H1 (cell line): ENCODE results near the gene PLCB4. TPM values are rescaled to one million over a fixed set of nuclear protein-coding genes. Genes with fewer than 3 reads are reported as not detected.

ENCODE experiments used
- CTCF ChIA-PET: fragments of 300-600 bp; sonication (Branson Sonifier 250); formaldehyde crosslinking; loops from one replicate; lab custom pipeline; 2021; ENCODE audit not compliant: partially characterized antibody; lab: Charles Lee
- POLR2A ChIA-PET: fragments of 300-600 bp; sonication (Branson Sonifier 250); formaldehyde crosslinking; loops from one replicate; lab custom pipeline; 2021; ENCODE audit warnings: inconsistent platforms; ENCODE audit not compliant: partially characterized antibody; lab: Charles Lee
- DNase-seq, 2 experiments: peaks; one replicate each; pipeline versions ENCODE4 v3.0.0 to v3.0.0-alpha.2; 2010 to 2022; ENCODE audit warnings: low spot score in 2 of 2, low read depth in 1 of 2, mixed read lengths in 1 of 2
- FAIRE-seq: peaks from 2 replicates; lab custom pipeline; 2011; peaks lifted over from hg19 to GRCh38; lab: Jason Lieb, UNC
- H2AFZ ChIP-seq: 2 replicates; pipeline ENCODE4 v1.8.1; 2012; ENCODE audit warnings: low read length, inconsistent platforms
- H2AK5ac ChIP-seq: 2 replicates; pipeline ENCODE4 v1.6.1; 2013; ENCODE audit warnings: low read depth, low read length
- H2BK120ac ChIP-seq: replicated peaks from 2 replicates; pipeline ENCODE3; 2013; ENCODE audit warnings: low read depth, low read length, inconsistent platforms
- H2BK12ac ChIP-seq: 2 replicates; pipeline ENCODE4 v1.6.1; 2013; ENCODE audit warnings: low read depth, low read length
- H2BK15ac ChIP-seq: 2 replicates; pipeline ENCODE4 v1.6.1; 2013; ENCODE audit warnings: low read length
- H2BK20ac ChIP-seq: 2 replicates; pipeline ENCODE4 v1.6.1; 2013; ENCODE audit warnings: low read length
- H2BK5ac ChIP-seq: 2 replicates; pipeline ENCODE4 v1.6.1; 2013; ENCODE audit warnings: low read depth, low read length
- H3K14ac ChIP-seq: 2 replicates; pipeline ENCODE4 v1.6.1; 2013; ENCODE audit warnings: inconsistent platforms; ENCODE audit not compliant: insufficient read length
- H3K18ac ChIP-seq: 2 replicates; pipeline ENCODE4 v1.6.1; 2013; ENCODE audit warnings: low read length; ENCODE audit errors: extremely low read depth
- H3K23ac ChIP-seq: 2 replicates; pipeline ENCODE4 v1.6.1; 2013; ENCODE audit warnings: inconsistent platforms; ENCODE audit not compliant: insufficient read length
- H3K23me2 ChIP-seq: 2 replicates; pipeline ENCODE4 v1.6.1; 2013; ENCODE audit warnings: low read depth, low read length
- H3K27ac ChIP-seq: 2 replicates; pipeline ENCODE4 v1.6.1; 2011; ENCODE audit warnings: low read depth, low read length, inconsistent platforms
- H3K27me3 ChIP-seq, 4 experiments: replicated peaks in 1 of 4; 1 replicate in 1 of 4; 2 replicates in 3 of 4; pipeline versions ENCODE4 v1.6.1 to v1.8.1; 2011 to 2013; ENCODE audit warnings: low read length in 3 of 4, mild to moderate bottlenecking in 3 of 4, inconsistent platforms in 2 of 4, mixed read lengths in 2 of 4, moderate library complexity in 1 of 4; ENCODE audit not compliant: control insufficient read depth in 3 of 4, insufficient read depth in 3 of 4; ENCODE audit errors: extremely low read depth in 1 of 4
- H3K36me3 ChIP-seq, 4 experiments: 2 replicates each; pipeline versions ENCODE4 v1.6.1 to v1.8.1; 2011 to 2013; ENCODE audit warnings: mild to moderate bottlenecking in 4 of 4, low read length in 3 of 4, moderate library complexity in 2 of 4, control low read depth in 1 of 4, inconsistent platforms in 1 of 4; ENCODE audit not compliant: insufficient read depth in 4 of 4, control insufficient read depth in 2 of 4
- H3K4ac ChIP-seq: replicated peaks from 2 replicates; pipeline ENCODE3; 2013; ENCODE audit warnings: low read length, low read depth, mixed read lengths, inconsistent platforms; ENCODE audit not compliant: insufficient read length
- H3K4me1 ChIP-seq, 4 experiments: replicated peaks in 1 of 4; 1 replicate in 1 of 4; 2 replicates in 3 of 4; pipeline versions ENCODE4 v1.6.1 to v1.8.1; 2011 to 2013; ENCODE audit warnings: low read length in 3 of 4, inconsistent platforms in 2 of 4, mixed read lengths in 1 of 4; ENCODE audit not compliant: insufficient read depth in 4 of 4, control insufficient read depth in 3 of 4
- H3K4me2 ChIP-seq, 2 experiments: 2 replicates each; pipeline versions ENCODE4 v1.6.1 to v1.8.1; 2011 to 2013; ENCODE audit warnings: low read depth in 2 of 2, low read length in 2 of 2, control low read depth in 1 of 2, inconsistent platforms in 1 of 2, mild to moderate bottlenecking in 1 of 2; ENCODE audit not compliant: insufficient read depth in 1 of 2
- H3K4me3 ChIP-seq, 4 experiments: fragments of 200-600, 300-600 bp in 1 of 4; sonication (generic), shearing (Covaris generic), sonication (Bioruptor Twin) in 1 of 4; 2 replicates each; pipeline versions ENCODE4 v1.5.1 to v1.8.1; 2011 to 2016; ENCODE audit warnings: low read length in 4 of 4, low read depth in 3 of 4, control low read depth in 2 of 4, inconsistent platforms in 2 of 4, mild to moderate bottlenecking in 2 of 4, mixed read lengths in 1 of 4, moderate library complexity in 1 of 4; ENCODE audit not compliant: insufficient read depth in 2 of 4; ENCODE audit errors: extremely low read depth in 1 of 4
- H3K56ac ChIP-seq: replicated peaks from 2 replicates; pipeline ENCODE3; 2013; ENCODE audit warnings: low read depth, mild to moderate bottlenecking, mixed read lengths, low read length, inconsistent platforms; ENCODE audit not compliant: insufficient read length
- H3K79me1 ChIP-seq: 2 replicates; pipeline ENCODE4 v1.6.1; 2013; ENCODE audit warnings: low read depth, low read length, control low read depth
- H3K79me2 ChIP-seq, 2 experiments: 2 replicates each; pipeline versions ENCODE4 v1.6.1 to v1.8.1; 2012 to 2013; ENCODE audit warnings: low read length in 2 of 2, mild to moderate bottlenecking in 2 of 2, inconsistent platforms in 1 of 2; ENCODE audit not compliant: insufficient read depth in 2 of 2, control insufficient read depth in 1 of 2
- H3K9ac ChIP-seq, 4 experiments: replicated peaks in 1 of 4; 1 replicate in 1 of 4; 2 replicates in 3 of 4; pipeline versions ENCODE4 v1.6.1 to v1.8.1; 2011 to 2013; ENCODE audit warnings: low read depth in 3 of 4, low read length in 3 of 4, control low read depth in 2 of 4, mild to moderate bottlenecking in 2 of 4, moderate library complexity in 2 of 4, inconsistent platforms in 1 of 4; ENCODE audit errors: extremely low read depth in 1 of 4
- H3K9me3 ChIP-seq, 2 experiments: 2 replicates each; pipeline versions ENCODE4 v1.6.1 to v1.8.1; 2012 to 2013; ENCODE audit warnings: mild to moderate bottlenecking in 2 of 2, moderate library complexity in 2 of 2, control low read depth in 1 of 2, inconsistent platforms in 1 of 2, low read depth in 1 of 2, low read length in 1 of 2, mixed read lengths in 1 of 2; ENCODE audit not compliant: insufficient read depth in 2 of 2
- H4K20me1 ChIP-seq, 2 experiments: replicated peaks in 1 of 2; 2 replicates each; pipeline versions ENCODE3 to v1.8.1; 2011 to 2013; ENCODE audit warnings: inconsistent platforms in 2 of 2, low read length in 2 of 2, mild to moderate bottlenecking in 1 of 2; ENCODE audit not compliant: insufficient read depth in 2 of 2, control insufficient read depth in 1 of 2
- H4K5ac ChIP-seq: 2 replicates; pipeline ENCODE4 v1.6.1; 2013; ENCODE audit warnings: low read length, low read depth, mixed read lengths, inconsistent platforms; ENCODE audit not compliant: insufficient read length
- H4K8ac ChIP-seq: 2 replicates; pipeline ENCODE4 v1.8.0; 2013; ENCODE audit warnings: mild to moderate bottlenecking, moderate library complexity, low read length, inconsistent platforms; ENCODE audit not compliant: insufficient read depth; ENCODE audit errors: extremely low read depth
- H4K91ac ChIP-seq: replicated peaks from 2 replicates; pipeline ENCODE3; 2013; ENCODE audit warnings: low read length, mixed read lengths, inconsistent platforms; ENCODE audit not compliant: insufficient read length
- BCL11A ChIP-seq, 2 experiments: IDR thresholded peaks; one replicate each; pipeline ENCODE4 v1.6.1; 2011; ENCODE audit warnings: low read depth in 2 of 2, low read length in 2 of 2, mild to moderate bottlenecking in 2 of 2
- CTBP2 ChIP-seq: IDR thresholded peaks from 2 replicates; pipeline ENCODE4 v1.7.0; 2011; ENCODE audit warnings: borderline replicate concordance, mild to moderate bottlenecking, moderate library complexity, mixed read lengths, low read length; ENCODE audit not compliant: insufficient read depth, insufficient read length
- FOSL1 ChIP-seq: IDR thresholded peaks from 2 replicates; pipeline ENCODE4 v1.6.1; 2011; ENCODE audit warnings: mild to moderate bottlenecking, low read depth, low read length, moderate library complexity; ENCODE audit not compliant: insufficient read depth
- HDAC2 ChIP-seq, 2 experiments: fragments of 300-600 bp in 1 of 2; sonication (generic) in 1 of 2; IDR thresholded peaks; 2 replicates each; pipeline ENCODE4 v1.6.1; 2011 to 2012; ENCODE audit warnings: low read depth in 2 of 2, low read length in 2 of 2, mild to moderate bottlenecking in 2 of 2, moderate library complexity in 2 of 2, borderline replicate concordance in 1 of 2, inconsistent platforms in 1 of 2
- JUND ChIP-seq: IDR thresholded peaks from 2 replicates; pipeline ENCODE4 v1.6.1; 2011; ENCODE audit warnings: mild to moderate bottlenecking, improper control_type of control experiment, low read length
- MAX ChIP-seq: IDR thresholded peaks from 2 replicates; pipeline ENCODE4 v1.6.1; 2012; ENCODE audit warnings: inconsistent platforms
- POU5F1 ChIP-seq: IDR thresholded peaks from 2 replicates; pipeline ENCODE4 v1.6.1; 2011; ENCODE audit warnings: low read depth, mild to moderate bottlenecking, low read length, moderate library complexity
- RAD21 ChIP-seq, 2 experiments: IDR thresholded peaks in 1 of 2; conservative IDR thresholded peaks in 1 of 2; 2 replicates each; pipeline ENCODE4 v1.6.1; 2011; ENCODE audit warnings: low read depth in 2 of 2, low read length in 2 of 2, improper control_type of control experiment in 1 of 2, inconsistent platforms in 1 of 2, mild to moderate bottlenecking in 1 of 2, moderate library complexity in 1 of 2
- RXRA ChIP-seq: IDR thresholded peaks from 2 replicates; pipeline ENCODE4 v1.6.1; 2011; ENCODE audit warnings: low read depth, mild to moderate bottlenecking, low read length, moderate library complexity; ENCODE audit not compliant: insufficient read depth
- TAF1 ChIP-seq: IDR thresholded peaks from 2 replicates; pipeline ENCODE4 v1.6.1; 2011; ENCODE audit warnings: mild to moderate bottlenecking, low read depth, low read length
- WGBS, 2 experiments: shearing (Covaris generic) in 1 of 2; methylation state at CpG; one replicate each; pipeline versions ENCODE4 v1.1.6 to v1.1.7; 2013 to 2015; ENCODE audit warnings: low lambda C conversion rate in 2 of 2, mixed read lengths in 2 of 2, inconsistent platforms in 1 of 2, low coverage in 1 of 2, missing lambda C conversion rate in 1 of 2; ENCODE audit not compliant: insufficient replicate concordance in 2 of 2, insufficient coverage in 1 of 2, insufficient read length in 1 of 2; ENCODE audit errors: extremely low coverage in 1 of 2, missing lambda C conversion rate in 1 of 2; 5-methylcytosine and 5-hydroxymethylcytosine counted together
- polyA plus RNA-seq, 7 experiments: library from polyadenylated mRNA; depleted of rRNA in 3 of 7; stranded (reverse) in 5 of 7; unstranded in 2 of 7; fragments of >200 nt in 5 of 7; fragments of 200-250 nt in 2 of 7; gene quantifications; 1 replicate in 5 of 7; 2 replicates in 1 of 7; 4 replicates in 1 of 7; pipeline versions ENCODE4 v1.2.1 to v1.2.3, GENCODE V29; 2011 to 2013; ENCODE audit warnings: missing spikeins in 2 of 7, mixed read lengths in 2 of 7
- total RNA-seq: library from RNA; stranded (reverse); fragmentation: NEBNext Ultra II Directional; extraction: Animal tissue kit (Norgen Biotek cat#: 25700); gene quantifications from 2 replicates; pipeline ENCODE4 v1.2.1, GENCODE V29; 2021

PLCB4 gene
- total and polyA plus RNA-seq, 2 of the 8 experiments (the other 6 are each of a cell fraction or from before 2014, with no cell fraction given) = 3.2 to 14.1 TPM

- Histone ChIP-seq H3K36me3 (no peaks in the 10 kb centered on the region), H3K23ac (no peak overlapping the region), H3K4ac (no peak overlapping the region), H2BK5ac (no peak overlapping the region), H4K8ac (no peak overlapping the region), H3K79me2 (0 out of 4 replicates have a peak, but pooled peaks cover 0 to 3% of the 10 kb centered on the region in 2 experiments), H2AK5ac (no peak overlapping the region), H3K27ac (no peak overlapping the region), H2AFZ (no peak overlapping the region), H3K23me2 (no peaks in the 10 kb centered on the region), H4K5ac (no peak overlapping the region), H4K91ac (no peak overlapping the region), H3K27me3 (no peaks in the 10 kb centered on the region), H2BK20ac (no peak overlapping the region), H3K14ac (no peak overlapping the region), H2BK120ac (no peak overlapping the region), H3K79me1 (no peaks in the 10 kb centered on the region; the same call in 1 of the 2 replicates), H3K4me2 (no peak overlapping the region), H4K20me1 (no peaks in the 10 kb centered on the region), H3K4me1 (peaks cover 0 to 2% (median 0%) of the 10 kb centered on the region in 4 experiments; a peak in 1 of 7 replicates), H2BK15ac (no peak overlapping the region), H3K56ac (no peak overlapping the region), H3K9ac (no peak overlapping the region), H3K9me3 (no peaks in the 10 kb centered on the region), H3K18ac (no peak overlapping the region), H2BK12ac (no peak overlapping the region), H3K4me3 (no peak overlapping the region)
- DNase-seq (no peak), FAIRE-seq (no peak)
- 97% methylated on average over 7 of the region's 7 CpGs; no CpG with 5 or more reads in 1 of the 2 experiments for WGBS, 2 experiments
- ChIA-PET POLR2A (interaction anchor here (0.7 kb wide), 1 partner anchor 100 kb away, joined by 3 read pairs; no protein-coding TSS in a partner anchor), CTCF (interaction anchor here (0.9 to 1.6 kb wide), 4 partner anchors 9 to 316 kb away, joined by 3 to 7 read pairs (median 6); no protein-coding TSS in a partner anchor)
- TF ChIP-seq MAX = no peak
- no peak for TF ChIP-seq POU5F1
- no peak for TF ChIP-seq HDAC2 (IDR thresholded peaks at IDR 0.05; ENCODE audit: borderline replicate concordance in 1 of 2, low read depth in 2 of 2, low read length in 2 of 2)
- no peak for TF ChIP-seq RXRA
- TF ChIP-seq BCL11A (IDR thresholded peaks at IDR 0.05; ENCODE audit: low read depth in 2 of 2, low read length in 2 of 2) = no peak
- TF ChIP-seq RAD21 (IDR thresholded peaks at IDR 0.05 in 1 of 2, conservative IDR thresholded peaks at IDR 0.05 in 1 of 2; ENCODE audit: low read depth in 2 of 2, low read length in 2 of 2) = no peak
- TF ChIP-seq TAF1 = no peak
- TF ChIP-seq CTBP2 = no peak
- TF ChIP-seq FOSL1 = no peak
- TF ChIP-seq JUND = no peak
Measured at GRCh38 chr20:9169409-9169808, 100.5 kb downstream of the PLCB4 start.
